GM18861 (cell line): ENCODE results near the gene UBE2E2.

Experiments used
- ATAC-seq: cut with Tn5 transposase; IDR thresholded peaks from one replicate; pipeline ENCODE4 v1.9.1; 2021; ENCODE audit not compliant: unreplicated experiment

UBE2E2 gene

GRCh38 chr3:23501201-23501802 lies 298.2 kb downstream of the UBE2E2 start:
- ATAC-seq, result no peak

DNA sequence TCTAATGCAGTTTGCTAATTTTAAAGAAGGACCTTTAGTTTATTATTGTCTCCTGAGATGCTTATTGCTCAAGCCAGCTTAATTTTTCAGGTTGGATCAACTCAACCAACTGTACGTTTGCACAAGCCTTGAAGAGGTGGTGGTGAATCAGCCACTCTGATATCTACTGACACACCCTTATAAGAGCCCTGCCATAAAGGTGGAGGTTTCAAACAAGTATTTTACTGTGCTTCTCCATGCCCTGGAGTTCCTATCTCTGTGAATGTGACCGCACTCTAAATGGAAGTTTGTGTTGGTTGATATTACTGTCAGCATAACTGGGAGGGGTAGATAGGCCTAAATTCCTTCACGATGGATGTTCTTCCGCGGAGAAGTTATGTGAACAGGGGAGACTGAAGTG lies 305.3 kb downstream of the UBE2E2 start:
- no peak for ATAC-seq

DNA sequence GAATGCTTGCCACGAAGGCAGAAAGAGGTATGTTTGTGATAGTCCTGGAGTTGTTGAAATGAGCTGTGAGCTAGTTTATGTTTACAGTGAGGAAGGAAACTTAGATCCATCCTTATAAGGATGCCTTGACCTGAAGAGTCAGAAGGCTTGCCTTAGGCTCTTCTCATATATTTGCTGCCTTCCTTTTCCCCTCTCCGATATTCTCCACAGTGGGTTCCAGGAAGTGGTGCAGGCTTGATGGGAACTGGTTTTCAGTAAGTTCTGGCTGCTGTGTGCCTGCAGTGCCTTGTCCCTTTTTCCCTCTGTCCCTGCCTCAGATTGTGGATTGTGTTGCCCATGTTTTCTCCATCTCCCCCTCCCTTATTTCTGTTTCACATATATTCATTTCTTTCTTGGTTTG lies 315.3 kb downstream of the UBE2E2 start:
- no peak for ATAC-seq

GRCh38 chr3:23519314-23520208 lies 316.4 kb downstream of the UBE2E2 start:
- ATAC-seq, result peak; percentile 92

DNA sequence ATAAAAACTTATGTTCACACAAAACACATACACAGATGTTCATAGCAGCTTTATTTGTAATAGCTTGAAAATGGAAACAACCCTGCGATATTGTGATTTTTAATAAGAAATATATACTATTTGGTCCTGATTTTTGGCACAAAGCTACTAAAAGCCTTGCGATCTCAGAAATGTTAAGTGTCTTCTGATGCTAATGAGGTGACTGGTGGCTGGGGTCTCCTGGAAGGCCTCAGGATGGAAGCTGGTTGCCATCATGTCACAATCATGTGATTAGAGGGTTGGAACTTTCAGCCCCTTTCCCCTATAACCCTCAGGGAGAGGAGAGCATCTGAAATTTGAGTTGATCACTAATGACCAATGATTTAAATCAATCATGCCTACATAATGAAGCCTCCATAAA lies 324.2 kb downstream of the UBE2E2 start:
- ATAC-seq, result no peak

DNA sequence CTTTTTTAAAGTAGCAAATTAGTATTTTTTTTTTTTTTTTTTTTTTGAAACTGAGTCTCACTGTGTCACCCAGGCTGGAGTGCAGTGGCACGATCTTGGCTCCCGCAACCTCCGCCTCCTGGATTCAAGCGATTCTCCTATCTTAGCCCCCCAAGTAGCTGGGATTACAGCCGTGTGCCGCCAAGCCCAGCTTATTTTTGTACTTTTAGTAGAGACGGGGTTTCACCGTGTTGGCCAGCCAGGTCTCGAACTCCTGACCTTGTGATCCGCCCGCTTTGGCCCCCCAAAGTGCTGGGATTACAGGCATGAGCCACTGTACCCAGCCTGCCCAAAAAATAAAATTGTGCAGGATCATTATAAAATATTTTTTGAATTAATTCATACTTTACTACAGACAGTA lies 330.5 kb downstream of the UBE2E2 start:
- no peak for ATAC-seq

DNA sequence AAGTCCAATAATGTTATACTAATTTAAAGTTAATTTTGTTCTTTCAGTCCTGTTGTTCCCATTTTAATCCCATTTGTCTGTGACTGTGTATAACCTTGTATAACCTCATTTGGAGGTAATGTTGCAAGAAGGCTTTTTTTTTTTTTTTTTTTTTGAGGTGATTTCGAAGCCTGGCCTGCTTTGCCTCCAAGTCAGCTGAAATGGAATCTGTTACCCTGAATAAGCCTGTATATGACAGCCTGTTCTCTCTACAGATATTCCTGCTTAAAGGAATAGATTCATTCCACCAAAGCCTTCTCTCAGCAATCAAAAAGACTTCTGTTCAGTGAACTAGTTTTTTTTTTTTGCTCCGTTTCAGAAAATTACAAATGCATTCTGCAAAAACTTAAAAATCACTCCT lies 330.9 kb downstream of the UBE2E2 start:
- ATAC-seq, result no peak

DNA sequence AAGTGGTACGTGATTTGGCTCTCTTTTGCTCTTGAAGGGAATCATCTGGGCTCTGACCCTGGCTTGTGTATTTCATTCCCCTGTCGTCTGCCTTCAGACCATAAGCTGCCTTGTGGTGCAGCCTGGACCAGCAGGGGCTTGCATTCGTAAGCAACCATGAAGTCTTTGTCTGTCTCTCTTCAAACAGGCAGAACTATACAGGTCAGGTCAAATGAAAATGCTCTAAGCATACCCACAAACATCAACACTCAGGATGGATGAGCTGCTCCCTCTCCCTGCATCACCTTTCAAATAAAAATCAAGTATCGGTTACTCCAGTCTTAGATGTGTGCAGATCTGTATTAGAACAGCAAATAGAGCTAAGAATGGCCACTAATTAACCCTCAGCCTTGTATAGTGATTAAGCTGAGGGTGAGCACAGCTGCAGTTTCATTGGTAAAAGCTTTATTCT lies 334.0 kb downstream of the UBE2E2 start:
- ATAC-seq, result no peak

- no peak for ATAC-seq
These were observed 336.1 kb downstream of the UBE2E2 start for GRCh38 chr3:23539185-23539584.

GRCh38 chr3:23540600-23540999 lies 337.5 kb downstream of the UBE2E2 start:
- ATAC-seq, result no peak

DNA sequence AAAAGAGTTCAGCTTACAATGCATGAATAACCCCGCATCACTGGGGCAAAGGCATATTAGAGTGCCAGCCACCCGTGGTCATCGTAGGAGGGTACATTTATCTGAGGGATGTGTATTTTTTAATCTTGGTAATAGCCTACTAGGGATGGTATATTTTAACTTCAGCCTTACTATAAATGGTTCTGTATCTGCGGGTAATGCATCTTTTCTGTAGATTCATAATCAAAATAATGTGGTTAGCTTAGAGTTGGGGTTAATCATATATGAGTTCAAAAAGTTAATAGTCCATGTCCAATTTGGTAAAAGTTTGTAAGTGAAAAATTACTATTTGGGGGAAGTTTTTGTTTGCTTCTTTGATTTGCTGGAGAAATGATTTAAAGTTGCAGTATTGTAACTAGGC lies 339.0 kb downstream of the UBE2E2 start:
- peak; percentile 57 for ATAC-seq

DNA sequence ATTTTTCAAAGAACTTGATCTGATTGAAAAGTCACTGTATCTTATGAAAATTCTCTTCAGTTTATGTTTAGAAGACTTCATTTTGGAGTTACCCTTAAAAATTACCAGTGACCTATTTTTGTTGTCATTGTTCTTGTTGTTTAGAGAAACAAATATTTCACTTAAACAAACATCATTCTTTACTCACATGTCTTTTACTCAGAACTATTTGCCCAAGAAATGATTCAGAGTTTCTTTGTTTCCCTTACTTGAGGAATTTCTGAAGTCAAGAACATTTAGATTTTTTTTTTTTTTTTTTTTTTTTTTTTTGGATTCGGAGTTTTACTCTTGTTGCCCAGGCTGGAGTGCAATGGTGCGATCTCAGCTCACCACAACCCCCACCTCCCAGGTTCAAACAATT lies 343.1 kb downstream of the UBE2E2 start:
- ATAC-seq, result no peak

GRCh38 chr3:23547905-23548650 lies 345.0 kb downstream of the UBE2E2 start:
- no peak for ATAC-seq

- no peak for ATAC-seq
These were observed 345.6 kb downstream of the UBE2E2 start for GRCh38 chr3:23548706-23549105.

DNA sequence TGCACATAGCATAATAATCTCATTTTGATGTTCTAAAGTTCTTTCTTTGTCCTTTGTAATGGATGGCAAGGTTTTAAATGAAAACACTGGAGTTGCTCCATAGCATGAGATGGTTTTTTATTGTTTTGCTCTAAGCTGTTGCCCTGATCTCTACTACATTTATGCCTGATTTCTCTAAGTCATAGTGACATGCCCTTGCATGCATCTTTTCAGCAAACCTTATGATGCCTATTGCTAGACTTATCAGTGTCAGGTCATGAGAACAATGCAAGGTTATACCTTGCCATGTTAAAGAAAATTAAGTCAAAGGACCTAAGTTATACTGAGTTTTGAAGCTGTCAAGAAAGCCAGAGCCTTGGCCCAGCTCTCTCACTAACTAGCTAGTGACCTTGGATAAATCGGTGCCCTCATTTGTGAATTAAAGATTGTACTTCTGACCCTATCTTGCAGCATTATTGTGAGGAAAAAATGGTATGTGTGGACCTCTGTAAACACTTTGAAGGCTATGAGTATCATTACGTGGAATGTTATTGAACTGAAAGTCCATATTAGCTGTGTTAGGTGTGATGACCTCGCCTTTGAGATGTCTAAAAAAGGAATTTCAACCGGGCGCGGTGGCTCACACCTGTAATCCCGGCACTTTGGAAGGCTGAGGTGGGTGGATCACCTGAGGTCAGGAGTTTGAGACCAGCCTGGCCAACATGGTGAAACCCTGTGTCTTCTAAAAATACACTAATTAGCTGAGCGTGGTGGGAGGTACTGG lies 346.2 kb downstream of the UBE2E2 start:
- no peak for ATAC-seq

DNA sequence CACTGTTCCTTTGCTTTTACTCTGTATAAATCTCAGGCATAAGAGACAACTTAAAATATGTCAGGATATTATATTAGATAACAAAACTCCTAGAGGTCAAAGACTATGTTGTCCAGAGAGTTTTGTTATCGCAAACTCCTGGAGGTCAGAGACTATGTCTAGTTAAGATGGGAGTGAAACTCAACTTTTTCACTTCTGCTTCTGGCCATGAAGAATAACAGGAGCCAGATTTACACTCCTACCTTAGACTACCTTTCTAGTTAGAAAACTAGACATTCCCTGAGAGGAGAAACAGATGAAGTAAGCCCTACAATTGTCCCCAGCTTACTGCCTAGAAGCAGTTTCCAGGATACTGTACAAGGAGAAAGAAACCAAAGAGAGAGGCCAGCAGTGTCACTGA lies 347.3 kb downstream of the UBE2E2 start:
- peak; percentile 71 for ATAC-seq

DNA sequence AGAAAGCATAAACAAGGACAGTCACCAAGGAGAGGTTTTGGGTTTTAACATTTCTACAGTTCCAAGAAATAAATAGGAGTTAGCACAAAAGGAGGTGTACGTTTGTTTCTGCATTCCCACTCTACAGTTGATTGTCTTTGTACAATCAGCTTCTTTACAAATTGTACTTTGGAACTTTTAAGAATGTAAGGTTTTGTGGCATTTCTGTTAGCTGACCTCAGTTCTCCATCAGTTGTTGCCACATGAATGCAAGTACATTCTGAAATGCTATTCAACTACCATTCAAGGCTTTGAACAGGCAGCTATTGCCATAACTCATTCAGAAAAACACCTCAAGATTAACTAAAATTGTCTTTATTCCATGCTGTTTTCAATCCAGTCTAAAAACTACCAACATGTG lies 349.4 kb downstream of the UBE2E2 start:
- no peak for ATAC-seq

DNA sequence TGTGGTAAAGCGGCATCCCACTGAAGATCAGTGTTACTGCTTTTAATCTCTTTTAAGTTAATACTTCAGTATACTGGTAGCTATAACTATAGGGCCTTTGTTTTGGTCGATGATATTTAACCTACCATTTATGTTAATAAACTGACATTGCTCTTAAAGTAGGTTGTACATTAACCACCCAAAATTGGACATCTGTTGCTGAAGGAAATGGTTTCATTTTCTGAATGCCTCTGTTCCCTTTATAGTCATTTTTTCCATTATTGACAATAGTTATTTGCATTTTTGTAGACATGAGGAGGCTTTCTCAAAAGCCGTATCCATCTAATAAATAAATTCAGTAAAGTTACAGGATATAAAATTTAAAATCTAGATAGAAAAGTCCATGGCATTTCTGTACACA lies 350.2 kb downstream of the UBE2E2 start:
- ATAC-seq, result peak; percentile 73

GRCh38 chr3:23565041-23565775 lies 362.1 kb downstream of the UBE2E2 start:
- ATAC-seq, result no peak

- no peak for ATAC-seq
These were observed 363.4 kb downstream of the UBE2E2 start for GRCh38 chr3:23566499-23566898.
